Cortex of kidney (tissue), 1 donor: ENCODE measurements around the gene STARD9.
"Not testable (repeated sequence)": the region's sequence is repeated elsewhere in the genome, so short reads cannot be mapped to it uniquely, and the experiment has no call there.

Experiments used
- DNase-seq: peaks from one replicate; lab custom pipeline; 2025; lab: John Stamatoyannopoulos, UW

Gene STARD9

GRCh38 chr15:42627485-42627884 lies 52.1 kb downstream of the STARD9 start:
- DNase-seq, result no peak

GRCh38 chr15:42628761-42629160 lies 53.4 kb downstream of the STARD9 start:
- DNase-seq, result no peak

GRCh38 chr15:42632105-42632675 lies 56.8 kb downstream of the STARD9 start:
- DNase-seq, result no peak

- DNase-seq, result no peak
Measured at GRCh38 chr15:42640109-42640508, 64.7 kb downstream of the STARD9 start.

GRCh38 chr15:42650208-42651066 lies 75.0 kb downstream of the STARD9 start:
- DNase-seq, result no peak

- DNase-seq, result no peak
Measured at GRCh38 chr15:42665827-42666226, 90.4 kb downstream of the STARD9 start.

GRCh38 chr15:42667855-42668254 lies 92.4 kb downstream of the STARD9 start:
- DNase-seq, result no peak

GRCh38 chr15:42670451-42670850 lies 95.0 kb downstream of the STARD9 start:
- no peak for DNase-seq

- no peak for DNase-seq
Measured at GRCh38 chr15:42672444-42672843, 97.0 kb downstream of the STARD9 start.

- no peak for DNase-seq
Measured at GRCh38 chr15:42674472-42674871, 99.1 kb downstream of the STARD9 start.

- no peak for DNase-seq
Measured at GRCh38 chr15:42675021-42675420, 99.6 kb downstream of the STARD9 start.

GRCh38 chr15:42679285-42680141 lies 104.1 kb downstream of the STARD9 start:
- no peak for DNase-seq

- not testable (repeated sequence) for DNase-seq
Measured at GRCh38 chr15:42680142-42680482, 104.7 kb downstream of the STARD9 start.

- DNase-seq, result no peak
Measured at GRCh38 chr15:42681119-42681518, 105.7 kb downstream of the STARD9 start.

- no peak for DNase-seq
Measured at GRCh38 chr15:42686281-42686680, 110.9 kb downstream of the STARD9 start.

- no peak for DNase-seq
Measured at GRCh38 chr15:42687740-42688139, 112.3 kb downstream of the STARD9 start.

GRCh38 chr15:42688301-42688700 lies 112.9 kb downstream of the STARD9 start:
- DNase-seq, result no peak

- DNase-seq, result no peak
Measured at GRCh38 chr15:42691308-42691707, 115.9 kb downstream of the STARD9 start.

GRCh38 chr15:42691770-42692169 lies 116.4 kb downstream of the STARD9 start:
- no peak for DNase-seq

GRCh38 chr15:42692536-42692935 lies 117.1 kb downstream of the STARD9 start:
- DNase-seq, result no peak

GRCh38 chr15:42692997-42693396 lies 117.6 kb downstream of the STARD9 start:
- no peak for DNase-seq

GRCh38 chr15:42693496-42693895 lies 118.1 kb downstream of the STARD9 start:
- no peak for DNase-seq

GRCh38 chr15:42693942-42694341 lies 118.5 kb downstream of the STARD9 start:
- DNase-seq, result no peak
